ENCODE results near the gene PYM1. TPM values are rescaled to one million over a fixed set of nuclear protein-coding genes. Genes with fewer than 3 reads are reported as not detected.

Gene PYM1
- total RNA-seq, 1 donor from 2014 or later, result 14.8 TPM

GRCh38 chr12:55972042-55972441 is 44.3 kb upstream of the PYM1 start:
- Histone ChIP-seq H3K9me3 (replicated peaks) (no peaks in the 10 kb centered on the region), H3K27me3 (ENCODE audit: low read depth) (no peaks in the 10 kb centered on the region), H3K4me1 (peaks cover 54% of the 10 kb centered on the region), H3K4me3 (peak overlapping the region; percentile 78), H3K27ac (replicated peaks) (peak overlapping the region; percentile 96), H3K36me3 (no peaks in the 10 kb centered on the region)
- DNase-seq, result no peak
- no peak for TF ChIP-seq CTCF (IDR thresholded peaks at IDR 0.05; ENCODE audit: borderline replicate concordance)
- intact Hi-C loops (cut with micrococcal nuclease), result no loop called here

GRCh38 chr12:55970775-55971174 is 43.1 kb upstream of the PYM1 start:
- Histone ChIP-seq H3K36me3 (no peaks in the 10 kb centered on the region), H3K4me3 (no peak overlapping the region), H3K4me1 (peaks cover 52% of the 10 kb centered on the region), H3K27ac (replicated peaks) (no peak overlapping the region), H3K27me3 (ENCODE audit: low read depth) (no peaks in the 10 kb centered on the region), H3K9me3 (replicated peaks) (no peaks in the 10 kb centered on the region)
- DNase-seq, result no peak
- no peak for TF ChIP-seq CTCF (IDR thresholded peaks at IDR 0.05; ENCODE audit: borderline replicate concordance)
- intact Hi-C loops (cut with micrococcal nuclease), result no loop called here

GRCh38 chr12:55969356-55969755 is 41.7 kb upstream of the PYM1 start:
- H3K27ac ChIP-seq (replicated peaks), result no peak overlapping the region

GRCh38 chr12:55966408-55967281 is 39.0 kb upstream of the PYM1 start, which contains the start of gene CDK2:
TSS of gene CDK2 (plus strand) at chr12:55966830. CDS start at chr12:55967009, 179 bp downstream.
- peak; percentile 95 for DNase-seq
- peak within 1 kb of the TSS; percentile 95 for H3K4me3 ChIP-seq
- H3K9me3 ChIP-seq (replicated peaks), result no peaks in the 10 kb centered on the region
- peak within 1 kb of the TSS; percentile 86 for H3K27ac ChIP-seq (replicated peaks)
- peaks cover 21% of the 10 kb centered on the region for H3K4me1 ChIP-seq
- H3K27me3 ChIP-seq (ENCODE audit: low read depth), result no peaks in the 10 kb centered on the region
- intact Hi-C loops (cut with micrococcal nuclease), result no loop called here
- no peaks in the 10 kb centered on the region for H3K36me3 ChIP-seq
- TF ChIP-seq CTCF (IDR thresholded peaks at IDR 0.05; ENCODE audit: borderline replicate concordance), result no peak

More at GRCh38 chr12:55969356-55969755, 41.7 kb upstream of the PYM1 start:
- no peak overlapping the region for H3K4me3 ChIP-seq
- peak; percentile 19 for DNase-seq
- no peaks in the 10 kb centered on the region for H3K27me3 ChIP-seq (ENCODE audit: low read depth)
- H3K36me3 ChIP-seq, result no peaks in the 10 kb centered on the region
- no peak for TF ChIP-seq CTCF (IDR thresholded peaks at IDR 0.05; ENCODE audit: borderline replicate concordance)
- peaks cover 40% of the 10 kb centered on the region for H3K4me1 ChIP-seq
- H3K9me3 ChIP-seq (replicated peaks), result no peaks in the 10 kb centered on the region
- intact Hi-C loops (cut with micrococcal nuclease), result no loop called here

- TF ChIP-seq CTCF (IDR thresholded peaks at IDR 0.05; ENCODE audit: borderline replicate concordance), result no peak
- H3K4me1 ChIP-seq, result peaks cover 21% of the 10 kb centered on the region
- H3K4me3 ChIP-seq, result peak within 1 kb of the TSS; percentile 95
- no peak for DNase-seq
- H3K27ac ChIP-seq (replicated peaks), result peak within 1 kb of the TSS; percentile 86
- H3K9me3 ChIP-seq (replicated peaks), result no peaks in the 10 kb centered on the region
- intact Hi-C loops (cut with micrococcal nuclease), result no loop called here
- H3K36me3 ChIP-seq, result no peaks in the 10 kb centered on the region
- no peaks in the 10 kb centered on the region for H3K27me3 ChIP-seq (ENCODE audit: low read depth)
Measured at GRCh38 chr12:55965941-55966407, 38.3 kb upstream of the PYM1 start, which contains the start of gene PMEL. TSS of gene PMEL (minus strand) at chr12:55966042. CDS start at chr12:55966011, 31 bp downstream.
